ENCODE data around the gene PCNT.

PCNT gene

DNA sequence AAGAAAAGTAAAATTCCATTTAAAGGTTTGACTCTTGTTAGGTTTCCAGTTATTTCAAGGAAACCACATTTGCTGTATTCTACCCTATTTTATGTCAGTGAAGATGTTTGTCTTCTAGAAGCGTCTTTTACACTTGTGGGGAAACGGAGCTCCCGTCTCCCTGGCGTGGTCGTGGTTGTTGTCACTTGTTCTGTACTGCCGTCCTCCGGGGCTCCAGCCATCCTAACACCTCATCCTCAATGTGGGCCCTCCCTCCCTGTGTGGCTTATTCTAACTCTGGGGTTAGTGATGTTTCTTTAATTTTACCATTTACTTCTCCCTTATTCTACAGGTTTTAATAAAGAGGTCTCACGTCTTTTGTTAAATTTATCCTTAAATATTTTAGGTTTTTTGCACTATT is 82.0 kb downstream of the PCNT start:
- Histone ChIP-seq H3K4me3 (ENCODE audit: low read depth, low read length) (no peak overlapping the region), H3K79me2 (ENCODE audit: control insufficient read depth, insufficient read depth, low read length, unreplicated experiment) (no peaks in the 10 kb centered on the region), H3K36me3 (ENCODE audit: insufficient read depth, low read length) (peaks cover 15% of the 10 kb centered on the region; the same call in 1 of the 2 replicates), H3K27ac (ENCODE audit: low read depth, low read length) (no peak overlapping the region), H3K4me1 (ENCODE audit: control insufficient read depth, insufficient read depth, low read length, unreplicated experiment) (no peaks in the 10 kb centered on the region), H3K27me3 (ENCODE audit: insufficient read depth, low read length) (no peaks in the 10 kb centered on the region), H2AFZ (ENCODE audit: low read length, unreplicated experiment) (no peak overlapping the region)

DNA sequence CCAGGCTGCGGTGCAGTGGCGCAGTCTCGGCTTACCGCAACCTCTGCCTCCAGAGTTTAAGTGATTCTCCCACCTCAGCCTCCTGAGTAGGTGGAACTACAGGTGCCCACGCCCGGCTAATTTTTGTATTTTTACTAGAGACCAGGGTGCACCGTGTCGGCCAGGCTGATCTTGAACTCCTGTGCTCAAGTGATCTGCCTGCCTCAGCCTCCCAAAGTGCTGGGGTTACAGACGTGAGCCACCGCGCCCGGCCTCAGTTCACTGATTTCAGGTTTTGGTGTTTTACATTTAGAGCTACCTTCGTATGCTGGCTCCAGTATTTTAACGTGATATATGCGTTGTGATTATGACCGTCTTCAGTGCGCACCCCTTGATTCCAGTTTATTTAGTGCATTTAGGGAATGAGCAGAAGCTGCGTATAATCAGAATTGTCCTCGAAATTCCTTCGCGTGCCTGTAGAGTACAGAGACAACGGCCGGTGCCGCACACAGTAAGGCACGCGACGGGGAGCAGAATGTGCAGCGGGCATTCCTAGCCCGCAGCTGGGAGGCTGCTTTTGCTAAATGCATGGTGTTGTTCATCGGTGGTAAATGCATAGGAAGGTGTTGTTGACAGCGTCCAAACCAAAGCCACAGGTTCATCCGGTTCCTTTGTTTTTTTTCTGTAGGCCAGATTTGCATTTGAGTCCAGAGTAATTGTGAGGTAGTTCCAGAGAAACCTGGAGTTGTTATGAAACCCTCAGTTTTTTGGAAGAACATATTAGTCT is 85.9 kb downstream of the PCNT start:
- H3K79me2 ChIP-seq (ENCODE audit: control insufficient read depth, insufficient read depth, low read length, unreplicated experiment): no peaks in the 10 kb centered on the region
- H2AFZ ChIP-seq (ENCODE audit: low read length, unreplicated experiment): no peak overlapping the region
- no peaks in the 10 kb centered on the region for H3K4me1 ChIP-seq (ENCODE audit: control insufficient read depth, insufficient read depth, low read length, unreplicated experiment)
- peaks cover 11% of the 10 kb centered on the region; the same call in 1 of the 2 replicates for H3K36me3 ChIP-seq (ENCODE audit: insufficient read depth, low read length)
- H3K4me3 ChIP-seq (ENCODE audit: low read depth, low read length): no peak overlapping the region
- H3K27ac ChIP-seq (ENCODE audit: low read depth, low read length): no peak overlapping the region
- H3K27me3 ChIP-seq (ENCODE audit: insufficient read depth, low read length): no peaks in the 10 kb centered on the region

DNA sequence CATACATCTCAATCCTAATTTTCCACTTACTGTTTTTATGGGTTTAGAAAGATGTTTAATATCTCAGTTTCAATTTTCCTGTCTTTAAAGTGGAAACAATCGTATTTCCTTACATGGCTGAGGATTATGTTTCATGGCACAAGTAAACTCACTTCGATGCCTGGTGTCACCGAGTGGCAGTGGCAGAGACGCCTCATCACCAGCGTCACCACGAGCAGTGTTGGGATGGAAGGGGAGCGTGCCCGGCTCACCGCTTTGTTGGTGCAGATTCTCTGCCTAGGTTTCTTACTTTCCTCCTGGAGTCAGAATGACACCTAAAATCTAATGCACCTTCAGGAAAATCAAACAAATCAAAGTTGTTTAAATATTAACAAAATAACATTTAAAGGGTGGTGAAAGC is 86.6 kb downstream of the PCNT start:
- Histone ChIP-seq H3K27ac (ENCODE audit: low read depth, low read length) (no peak overlapping the region), H2AFZ (ENCODE audit: low read length, unreplicated experiment) (no peak overlapping the region), H3K27me3 (ENCODE audit: insufficient read depth, low read length) (no peaks in the 10 kb centered on the region), H3K79me2 (ENCODE audit: control insufficient read depth, insufficient read depth, low read length, unreplicated experiment) (no peaks in the 10 kb centered on the region), H3K36me3 (ENCODE audit: insufficient read depth, low read length) (peaks cover 11% of the 10 kb centered on the region; the same call in 1 of the 2 replicates), H3K4me3 (ENCODE audit: low read depth, low read length) (no peak overlapping the region), H3K4me1 (ENCODE audit: control insufficient read depth, insufficient read depth, low read length, unreplicated experiment) (no peaks in the 10 kb centered on the region)

DNA sequence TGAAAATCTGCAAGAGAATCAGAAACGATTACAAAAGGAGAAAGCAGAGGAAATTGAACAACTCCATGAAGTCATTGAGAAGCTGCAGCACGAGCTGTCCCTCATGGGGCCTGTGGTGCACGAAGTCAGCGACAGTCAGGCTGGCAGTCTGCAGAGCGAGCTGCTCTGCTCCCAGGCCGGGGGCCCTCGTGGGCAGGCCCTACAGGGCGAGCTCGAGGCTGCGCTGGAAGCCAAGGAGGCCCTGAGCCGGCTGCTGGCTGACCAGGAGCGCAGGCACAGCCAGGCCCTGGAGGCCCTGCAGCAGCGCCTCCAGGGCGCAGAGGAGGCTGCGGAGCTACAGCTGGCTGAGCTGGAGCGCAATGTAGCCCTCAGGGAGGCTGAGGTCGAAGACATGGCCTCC is 87.3 kb downstream of the PCNT start:
- H2AFZ ChIP-seq (ENCODE audit: low read length, unreplicated experiment): no peak overlapping the region
- H3K36me3 ChIP-seq (ENCODE audit: insufficient read depth, low read length): peaks cover 11% of the 10 kb centered on the region; the same call in 1 of the 2 replicates
- no peaks in the 10 kb centered on the region for H3K79me2 ChIP-seq (ENCODE audit: control insufficient read depth, insufficient read depth, low read length, unreplicated experiment)
- H3K27ac ChIP-seq (ENCODE audit: low read depth, low read length): no peak overlapping the region
- no peaks in the 10 kb centered on the region for H3K27me3 ChIP-seq (ENCODE audit: insufficient read depth, low read length)
- no peaks in the 10 kb centered on the region for H3K4me1 ChIP-seq (ENCODE audit: control insufficient read depth, insufficient read depth, low read length, unreplicated experiment)
- H3K4me3 ChIP-seq (ENCODE audit: low read depth, low read length): no peak overlapping the region

DNA sequence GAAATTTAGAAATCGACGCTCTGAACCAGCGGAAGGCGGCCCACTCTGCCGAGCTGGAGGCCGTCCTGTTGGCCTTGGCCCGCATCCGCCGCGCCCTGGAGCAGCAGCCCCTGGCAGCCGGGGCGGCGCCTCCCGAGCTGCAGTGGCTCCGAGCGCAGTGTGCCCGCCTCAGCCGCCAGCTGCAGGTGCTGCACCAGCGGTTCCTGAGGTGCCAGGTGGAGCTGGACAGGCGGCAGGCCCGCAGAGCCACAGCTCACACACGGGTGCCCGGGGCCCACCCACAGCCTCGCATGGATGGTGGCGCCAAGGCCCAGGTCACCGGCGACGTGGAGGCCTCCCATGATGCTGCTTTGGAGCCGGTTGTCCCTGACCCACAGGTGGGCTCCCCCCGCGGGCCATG is 87.7 kb downstream of the PCNT start:
- H3K36me3 ChIP-seq (ENCODE audit: insufficient read depth, low read length): peaks cover 11% of the 10 kb centered on the region; the same call in 1 of the 2 replicates
- H2AFZ ChIP-seq (ENCODE audit: low read length, unreplicated experiment): no peak overlapping the region
- no peak overlapping the region for H3K4me3 ChIP-seq (ENCODE audit: low read depth, low read length)
- H3K27me3 ChIP-seq (ENCODE audit: insufficient read depth, low read length): no peaks in the 10 kb centered on the region
- no peak overlapping the region for H3K27ac ChIP-seq (ENCODE audit: low read depth, low read length)
- no peaks in the 10 kb centered on the region for H3K4me1 ChIP-seq (ENCODE audit: control insufficient read depth, insufficient read depth, low read length, unreplicated experiment)
- no peaks in the 10 kb centered on the region for H3K79me2 ChIP-seq (ENCODE audit: control insufficient read depth, insufficient read depth, low read length, unreplicated experiment)

DNA sequence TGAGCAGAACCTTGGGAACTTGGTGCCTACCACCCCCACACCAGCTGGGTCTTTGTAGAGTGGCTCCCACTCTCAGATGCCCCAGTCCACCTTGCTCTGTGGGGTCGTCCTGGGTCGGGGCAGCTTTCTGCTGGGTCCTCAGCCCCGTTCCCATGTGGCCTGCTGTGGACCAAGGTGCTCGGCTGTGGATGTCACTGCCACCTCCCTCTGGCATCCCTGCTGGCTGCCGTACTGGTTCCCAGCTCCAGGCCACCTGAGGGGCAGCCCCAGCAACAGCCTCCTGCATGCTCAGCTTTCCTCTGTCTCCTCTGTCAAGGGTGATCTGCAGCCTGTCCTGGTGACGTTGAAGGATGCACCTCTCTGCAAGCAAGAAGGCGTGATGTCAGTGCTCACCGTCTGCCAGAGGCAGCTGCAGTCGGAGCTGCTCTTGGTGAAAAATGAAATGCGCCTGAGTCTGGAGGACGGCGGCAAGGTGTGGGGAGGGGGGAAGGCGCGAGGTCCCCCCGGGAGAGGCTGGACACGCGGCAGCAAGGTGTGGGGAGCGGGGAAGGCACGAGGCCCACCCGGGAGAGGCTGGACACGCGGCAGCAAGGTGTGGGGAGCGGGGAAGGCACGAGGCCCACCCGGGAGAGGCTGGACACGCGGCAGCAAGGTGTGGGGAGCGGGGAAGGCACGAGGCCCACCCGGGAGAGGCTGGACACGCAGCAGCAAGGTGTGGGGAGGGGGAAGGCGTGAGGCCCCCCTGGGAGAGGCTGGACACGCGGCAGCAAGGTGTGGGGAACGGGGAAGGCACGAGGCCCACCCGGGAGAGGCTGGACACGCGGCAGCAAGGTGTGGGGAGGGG is 88.8 kb downstream of the PCNT start:
- H3K27ac ChIP-seq (ENCODE audit: low read depth, low read length): no peak overlapping the region
- H2AFZ ChIP-seq (ENCODE audit: low read length, unreplicated experiment): no peak overlapping the region
- H3K4me1 ChIP-seq (ENCODE audit: control insufficient read depth, insufficient read depth, low read length, unreplicated experiment): no peaks in the 10 kb centered on the region
- H3K79me2 ChIP-seq (ENCODE audit: control insufficient read depth, insufficient read depth, low read length, unreplicated experiment): no peaks in the 10 kb centered on the region
- no peaks in the 10 kb centered on the region for H3K27me3 ChIP-seq (ENCODE audit: insufficient read depth, low read length)
- no peak overlapping the region for H3K4me3 ChIP-seq (ENCODE audit: low read depth, low read length)
- peaks cover 11% of the 10 kb centered on the region; the same call in 1 of the 2 replicates for H3K36me3 ChIP-seq (ENCODE audit: insufficient read depth, low read length)

DNA sequence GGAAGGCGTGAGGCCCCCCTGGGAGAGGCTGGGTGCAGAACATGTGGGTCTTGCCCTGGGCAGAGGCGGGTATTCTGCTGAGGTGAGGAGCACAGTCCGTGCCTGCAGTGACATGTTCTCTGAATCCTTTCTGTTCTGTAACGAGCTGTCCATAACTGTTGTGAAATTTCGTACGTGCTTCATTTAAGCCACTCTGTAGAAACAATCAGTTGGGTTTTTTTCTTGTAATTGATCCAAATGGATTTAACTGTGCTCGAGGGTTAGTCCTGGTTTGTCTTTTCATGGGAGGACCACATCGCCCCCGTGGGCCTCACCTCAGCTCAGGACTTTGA is 89.4 kb downstream of the PCNT start:
- Histone ChIP-seq H3K27ac (ENCODE audit: low read depth, low read length) (no peak overlapping the region), H3K36me3 (ENCODE audit: insufficient read depth, low read length) (peaks cover 11% of the 10 kb centered on the region; the same call in 1 of the 2 replicates), H3K27me3 (ENCODE audit: insufficient read depth, low read length) (no peaks in the 10 kb centered on the region), H3K79me2 (ENCODE audit: control insufficient read depth, insufficient read depth, low read length, unreplicated experiment) (no peaks in the 10 kb centered on the region), H2AFZ (ENCODE audit: low read length, unreplicated experiment) (no peak overlapping the region), H3K4me1 (ENCODE audit: control insufficient read depth, insufficient read depth, low read length, unreplicated experiment) (no peaks in the 10 kb centered on the region), H3K4me3 (ENCODE audit: low read depth, low read length) (no peak overlapping the region)

DNA sequence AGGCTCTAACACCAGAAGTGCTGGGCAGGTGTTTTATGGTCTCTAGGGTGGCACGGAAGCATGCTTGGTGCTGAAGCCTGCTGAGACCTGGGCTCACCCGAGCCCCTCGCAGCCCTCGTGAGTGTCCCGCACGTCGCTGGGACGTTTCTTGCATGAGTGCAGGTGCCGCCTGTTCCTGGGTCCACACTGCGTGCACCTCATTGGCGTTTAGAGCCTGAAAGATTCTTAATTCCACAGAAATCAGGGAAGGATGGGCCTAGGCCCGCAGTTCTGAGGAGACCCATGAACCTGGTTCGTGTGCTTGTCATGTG is 91.0 kb downstream of the PCNT start:
- H3K4me3 ChIP-seq (ENCODE audit: low read depth, low read length): no peak overlapping the region
- no peaks in the 10 kb centered on the region for H3K79me2 ChIP-seq (ENCODE audit: control insufficient read depth, insufficient read depth, low read length, unreplicated experiment)
- H3K27me3 ChIP-seq (ENCODE audit: insufficient read depth, low read length): no peaks in the 10 kb centered on the region
- H3K4me1 ChIP-seq (ENCODE audit: control insufficient read depth, insufficient read depth, low read length, unreplicated experiment): no peaks in the 10 kb centered on the region
- H3K36me3 ChIP-seq (ENCODE audit: insufficient read depth, low read length): peaks cover 11% of the 10 kb centered on the region; the same call in 1 of the 2 replicates
- H2AFZ ChIP-seq (ENCODE audit: low read length, unreplicated experiment): no peak overlapping the region
- no peak overlapping the region for H3K27ac ChIP-seq (ENCODE audit: low read depth, low read length)

DNA sequence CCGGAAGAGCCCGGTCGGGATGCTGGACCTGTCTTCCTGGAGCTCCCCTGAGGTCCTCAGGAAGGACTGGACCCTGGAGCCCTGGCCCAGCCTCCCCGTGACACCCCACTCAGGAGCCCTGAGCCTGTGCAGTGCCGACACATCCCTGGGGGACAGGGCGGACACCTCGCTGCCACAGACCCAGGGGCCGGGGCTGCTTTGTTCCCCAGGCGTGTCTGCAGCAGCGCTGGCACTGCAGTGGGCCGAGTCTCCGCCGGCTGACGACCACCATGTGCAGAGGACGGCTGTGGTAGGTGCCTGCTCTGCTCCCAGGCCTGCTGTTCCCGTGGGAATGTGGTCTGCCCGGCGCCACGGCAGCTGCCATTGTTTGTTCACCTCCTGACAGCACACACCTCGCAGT is 92.6 kb downstream of the PCNT start:
- H3K27ac ChIP-seq (ENCODE audit: low read depth, low read length): no peak overlapping the region
- no peaks in the 10 kb centered on the region for H3K4me1 ChIP-seq (ENCODE audit: control insufficient read depth, insufficient read depth, low read length, unreplicated experiment)
- H3K27me3 ChIP-seq (ENCODE audit: insufficient read depth, low read length): no peaks in the 10 kb centered on the region
- H3K4me3 ChIP-seq (ENCODE audit: low read depth, low read length): no peak overlapping the region
- no peaks in the 10 kb centered on the region for H3K79me2 ChIP-seq (ENCODE audit: control insufficient read depth, insufficient read depth, low read length, unreplicated experiment)
- H3K36me3 ChIP-seq (ENCODE audit: insufficient read depth, low read length): peaks cover 4% of the 10 kb centered on the region; the same call in 1 of the 2 replicates
- no peak overlapping the region for H2AFZ ChIP-seq (ENCODE audit: low read length, unreplicated experiment)

DNA sequence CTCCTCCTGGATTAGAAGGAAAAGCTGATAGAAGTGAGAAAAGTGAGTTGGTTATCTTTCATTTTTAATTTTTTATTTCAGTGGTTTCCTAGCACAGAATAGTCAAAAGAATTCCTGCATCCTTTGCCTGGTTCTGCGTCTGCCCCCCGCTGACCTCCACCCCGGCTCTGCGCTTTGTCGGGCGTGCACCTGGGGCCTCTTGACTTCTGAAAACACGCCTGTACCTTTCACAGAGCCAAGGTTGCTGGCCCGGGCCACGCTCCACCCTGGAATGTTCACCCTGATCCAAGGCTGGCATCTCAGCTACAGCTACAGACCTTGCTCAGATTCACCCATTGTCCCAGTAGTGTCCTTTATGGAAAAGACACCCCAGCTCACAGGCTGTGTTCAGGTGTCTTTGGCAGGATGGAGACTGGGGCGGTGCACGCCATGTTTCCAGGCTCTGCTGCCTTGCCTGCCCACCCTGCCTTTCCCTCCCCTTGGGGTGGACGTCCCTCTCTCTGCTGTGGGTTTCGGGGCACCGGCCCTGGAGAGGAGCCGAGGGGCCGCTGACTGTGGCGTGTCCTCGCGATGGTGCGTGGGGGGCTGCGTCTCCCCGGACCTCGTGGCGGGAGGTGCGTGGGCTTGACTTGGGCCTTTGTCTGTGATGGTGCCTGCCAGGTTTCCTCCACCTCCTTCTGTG is 94.5 kb downstream of the PCNT start:
- no peaks in the 10 kb centered on the region for H3K27me3 ChIP-seq (ENCODE audit: insufficient read depth, low read length)
- H3K79me2 ChIP-seq (ENCODE audit: control insufficient read depth, insufficient read depth, low read length, unreplicated experiment): no peaks in the 10 kb centered on the region
- no peaks in the 10 kb centered on the region for H3K4me1 ChIP-seq (ENCODE audit: control insufficient read depth, insufficient read depth, low read length, unreplicated experiment)
- H3K27ac ChIP-seq (ENCODE audit: low read depth, low read length): no peak overlapping the region
- no peak overlapping the region for H3K4me3 ChIP-seq (ENCODE audit: low read depth, low read length)
- no peak overlapping the region for H2AFZ ChIP-seq (ENCODE audit: low read length, unreplicated experiment)
- peaks cover 7% of the 10 kb centered on the region; the same call in 1 of the 2 replicates for H3K36me3 ChIP-seq (ENCODE audit: insufficient read depth, low read length)

Measured in ACC112 (cell line).